Stimulated activated CD8-positive, alpha-beta memory T cell treated with anti-CD3 and anti-CD28 coated beads, Interleukin-4, amount 100 ng/mL, for 4 hours (primary cell): ENCODE data around the gene PFKFB3.

Experiments used
- DNase-seq, 2 donors: peaks; one replicate each; pipeline ENCODE4 v3.0.0-alpha.2; 2020; ENCODE audit warnings: low read depth in 2 of 2, low spot score in 1 of 2

The PFKFB3 gene

GRCh38 chr10:6219494-6219836 is 16.7 kb downstream of the PFKFB3 start:
- no peak for DNase-seq

DNA sequence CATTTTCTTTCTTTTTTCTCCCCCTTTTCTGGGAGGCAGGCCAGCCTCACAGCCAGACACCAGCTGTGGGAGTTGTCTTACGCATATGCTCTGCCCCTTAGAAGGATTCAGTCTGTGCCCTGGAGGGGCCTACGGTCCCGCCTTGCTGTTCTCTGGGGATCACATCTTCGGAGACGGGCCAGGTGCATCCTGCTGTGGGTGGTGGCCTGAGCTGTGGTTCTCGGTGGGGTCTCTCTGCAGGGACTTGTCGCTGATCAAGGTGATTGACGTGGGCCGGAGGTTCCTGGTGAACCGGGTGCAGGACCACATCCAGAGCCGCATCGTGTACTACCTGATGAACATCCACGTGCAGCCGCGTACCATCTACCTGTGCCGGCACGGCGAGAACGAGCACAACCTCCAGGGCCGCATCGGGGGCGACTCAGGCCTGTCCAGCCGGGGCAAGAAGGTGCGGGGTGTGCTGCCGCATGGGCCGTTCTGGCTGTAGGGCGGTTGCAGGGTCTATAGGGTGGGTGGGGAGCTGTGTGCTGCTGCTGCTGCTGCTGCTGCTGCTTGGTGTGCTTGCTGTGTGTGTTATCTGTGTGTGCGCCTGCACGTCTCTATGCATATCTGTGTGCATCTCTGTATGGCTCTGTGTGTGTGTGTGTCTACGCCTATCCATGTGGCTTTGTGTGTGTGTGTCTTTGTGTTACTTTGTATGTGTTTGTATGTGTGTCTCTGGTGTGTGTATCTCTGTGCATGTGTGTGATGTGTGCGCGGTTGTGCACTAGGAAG is 17.9 kb downstream of the PFKFB3 start:
- DNase-seq, result no peak

DNA sequence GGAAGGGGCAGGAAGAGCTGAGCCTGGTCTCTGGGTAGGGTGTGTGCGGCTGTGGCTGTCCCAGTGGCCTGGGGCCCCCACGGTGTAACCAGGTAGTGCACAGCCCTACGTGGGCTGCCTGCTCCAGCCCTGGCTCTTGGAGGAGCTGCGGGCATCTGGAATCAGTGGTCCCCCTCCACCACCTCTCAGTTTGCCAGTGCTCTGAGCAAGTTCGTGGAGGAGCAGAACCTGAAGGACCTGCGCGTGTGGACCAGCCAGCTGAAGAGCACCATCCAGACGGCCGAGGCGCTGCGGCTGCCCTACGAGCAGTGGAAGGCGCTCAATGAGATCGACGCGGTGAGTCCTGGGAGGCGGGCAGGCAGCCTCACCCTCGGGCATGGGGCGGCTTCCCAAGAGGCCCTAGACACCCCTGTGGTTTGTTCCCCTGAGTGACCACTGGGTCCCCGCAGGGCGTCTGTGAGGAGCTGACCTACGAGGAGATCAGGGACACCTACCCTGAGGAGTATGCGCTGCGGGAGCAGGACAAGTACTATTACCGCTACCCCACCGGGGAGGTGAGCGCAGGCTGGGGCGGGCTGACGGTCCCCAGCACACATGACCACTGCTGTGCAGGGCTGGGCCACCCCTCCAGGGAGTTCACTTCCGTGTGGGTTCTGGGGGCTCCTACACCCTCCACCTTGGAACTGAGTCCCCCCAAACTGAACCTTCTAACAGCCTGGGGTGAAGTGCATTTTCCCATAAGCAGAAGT is 18.6 kb downstream of the PFKFB3 start:
- no peak for DNase-seq

DNA sequence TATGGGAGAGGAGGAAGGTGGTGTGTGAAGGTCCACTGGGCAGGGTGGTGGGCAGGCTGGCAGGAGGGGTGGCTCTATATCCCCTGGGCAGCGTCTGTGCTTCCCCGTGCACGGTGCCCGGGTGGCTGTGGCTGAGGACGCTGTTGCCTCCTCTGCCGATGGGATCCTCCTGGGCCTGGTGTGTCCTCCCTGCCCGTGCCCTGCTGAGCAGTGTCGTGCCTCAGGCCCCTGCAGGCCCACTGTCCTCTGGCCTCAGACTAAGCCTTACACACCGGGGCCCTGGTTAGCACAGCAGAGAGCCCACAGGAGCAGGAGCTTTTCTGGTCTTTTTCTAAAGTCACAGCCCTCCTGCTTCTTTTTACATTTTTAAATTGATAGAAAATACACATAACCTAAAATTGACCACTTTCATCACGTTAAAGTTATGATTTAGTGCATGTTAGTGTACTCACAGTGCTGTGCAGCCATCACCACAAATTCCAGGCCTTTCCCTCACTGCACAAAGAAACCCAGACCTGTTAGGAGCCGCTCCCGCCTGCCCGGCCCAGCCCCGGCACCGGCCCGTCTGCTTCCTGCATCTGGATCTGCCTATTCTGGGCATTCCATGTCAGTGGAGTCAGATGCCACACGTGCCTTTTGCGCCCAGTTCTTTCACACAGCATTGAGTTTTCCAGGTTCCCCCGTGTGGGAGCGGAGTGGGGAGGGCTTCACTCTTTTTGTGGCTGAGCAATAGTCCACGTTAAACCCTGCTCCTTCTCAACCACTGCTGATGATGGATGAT is 19.4 kb downstream of the PFKFB3 start:
- DNase-seq, result no peak

DNA sequence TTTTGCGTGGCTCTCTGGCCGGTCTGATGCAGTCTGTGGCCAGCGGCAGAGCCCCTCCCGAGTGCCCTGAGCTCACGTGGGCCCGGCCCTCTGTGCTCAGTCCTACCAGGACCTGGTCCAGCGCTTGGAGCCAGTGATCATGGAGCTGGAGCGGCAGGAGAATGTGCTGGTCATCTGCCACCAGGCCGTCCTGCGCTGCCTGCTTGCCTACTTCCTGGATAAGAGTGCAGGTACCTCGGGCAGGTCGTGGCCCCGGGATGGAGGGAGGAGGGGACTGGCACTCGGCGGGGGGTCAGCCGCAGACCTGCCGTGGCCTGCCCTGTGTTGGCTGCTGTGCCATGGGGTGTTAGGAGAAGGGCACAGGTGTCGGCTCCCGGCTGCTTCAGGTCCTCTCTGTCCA is 20.0 kb downstream of the PFKFB3 start:
- DNase-seq, result no peak

- DNase-seq, result no peak
Measured at GRCh38 chr10:6223981-6224380, 21.2 kb downstream of the PFKFB3 start.

DNA sequence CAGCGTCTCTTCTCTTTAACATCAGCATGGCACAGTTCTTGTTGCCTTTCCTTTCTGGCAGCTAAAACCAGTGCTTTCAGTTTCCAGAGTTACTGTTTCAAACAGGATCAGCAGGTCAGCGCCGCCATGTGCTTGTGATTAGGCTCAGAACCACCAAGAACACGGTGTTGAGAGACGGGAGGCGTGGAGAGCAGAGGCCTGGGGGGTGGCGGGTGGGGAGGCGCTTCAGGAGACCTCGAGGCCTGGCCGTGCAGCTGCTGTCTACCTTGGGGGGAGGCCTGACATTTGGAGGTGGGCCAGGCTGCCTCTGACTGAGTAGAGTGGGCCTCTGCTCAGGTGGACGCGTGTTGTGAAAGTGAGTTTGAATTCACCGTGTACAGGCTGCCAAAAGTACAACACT is 22.0 kb downstream of the PFKFB3 start:
- DNase-seq, result no peak

GRCh38 chr10:6225263-6225814 is 22.6 kb downstream of the PFKFB3 start:
- DNase-seq, result no peak

DNA sequence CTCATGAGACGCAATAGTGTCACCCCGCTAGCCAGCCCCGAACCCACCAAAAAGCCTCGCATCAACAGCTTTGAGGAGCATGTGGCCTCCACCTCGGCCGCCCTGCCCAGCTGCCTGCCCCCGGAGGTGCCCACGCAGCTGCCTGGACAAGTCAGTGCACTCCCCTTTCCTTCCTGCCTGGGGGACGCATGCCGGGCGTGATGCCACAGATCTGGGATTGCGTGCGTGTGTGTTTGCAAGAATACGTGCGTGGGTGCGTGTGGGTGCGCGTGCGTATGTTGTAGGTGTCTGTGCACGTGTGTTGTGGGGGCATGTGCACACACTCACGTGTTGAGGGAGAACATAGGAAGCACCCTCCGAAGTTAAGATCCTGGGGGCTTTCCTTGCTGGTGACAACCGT is 23.5 kb downstream of the PFKFB3 start:
- no peak for DNase-seq

DNA sequence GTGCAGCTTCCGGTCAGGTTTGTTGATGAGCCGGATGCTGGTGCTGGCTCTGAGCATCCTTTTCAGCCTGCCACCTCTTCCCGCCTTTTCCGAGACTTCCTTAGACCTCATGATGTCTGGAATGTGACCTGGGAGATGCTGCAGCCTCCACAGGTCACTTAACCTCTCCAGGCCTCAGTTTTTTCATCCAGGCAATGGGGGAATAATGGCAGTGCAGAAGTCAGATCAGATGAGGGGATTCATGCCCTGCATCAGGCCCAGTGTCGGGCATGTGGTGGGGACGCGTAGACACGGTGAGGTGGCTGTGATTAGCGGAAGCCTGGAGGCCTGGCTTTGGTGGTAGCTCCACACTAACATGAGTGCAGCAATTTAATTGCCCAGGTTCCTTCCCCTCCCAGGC is 24.6 kb downstream of the PFKFB3 start:
- no peak for DNase-seq

DNA sequence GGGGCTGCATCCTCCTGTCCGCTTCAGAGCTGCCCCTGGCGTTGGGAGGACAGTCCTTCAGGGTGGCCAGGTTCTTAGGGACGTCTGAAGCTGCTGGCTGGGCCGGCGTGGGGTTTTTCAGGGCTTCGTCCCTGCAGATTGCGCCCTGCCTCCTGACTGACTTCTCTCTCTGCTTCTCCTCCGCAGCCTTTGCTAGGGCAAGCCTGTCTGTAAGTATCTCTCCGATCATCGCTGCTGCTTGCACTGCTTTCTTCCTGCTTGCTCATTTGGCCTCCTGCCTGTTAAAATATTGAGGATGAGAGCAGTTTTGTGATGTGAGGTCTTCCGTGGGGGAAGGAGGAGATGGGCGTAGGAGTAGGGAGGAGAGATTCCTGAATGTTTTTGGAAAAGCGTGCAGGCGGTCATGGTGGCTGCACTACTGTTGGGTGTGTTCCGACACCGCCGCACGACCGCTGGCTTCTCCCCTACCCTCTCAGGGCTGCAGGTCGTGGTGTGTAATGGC is 25.3 kb downstream of the PFKFB3 start:
- DNase-seq, result no peak

DNA sequence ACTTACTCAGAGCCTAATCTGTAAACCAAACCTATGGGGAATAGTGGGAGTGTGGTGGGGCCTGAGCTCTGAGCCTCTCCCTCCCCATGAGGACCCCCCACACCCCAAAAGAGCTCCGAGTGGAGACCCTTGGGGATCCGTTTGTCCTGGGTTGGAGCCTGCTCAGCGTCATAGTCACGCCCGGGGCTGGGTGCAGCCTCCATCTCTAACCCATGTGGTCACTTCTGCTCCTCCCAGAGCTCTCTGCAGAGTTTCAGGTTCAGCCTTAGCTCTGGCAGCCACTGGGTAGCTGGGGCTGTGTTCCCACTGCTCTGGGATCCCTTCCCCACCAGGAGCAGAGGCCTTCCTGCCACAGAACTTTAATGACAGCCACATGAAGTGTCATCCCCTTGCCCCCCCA is 25.9 kb downstream of the PFKFB3 start:
- no peak for DNase-seq

GRCh38 chr10:6229290-6229689 is 26.6 kb downstream of the PFKFB3 start:
- no peak for DNase-seq

DNA sequence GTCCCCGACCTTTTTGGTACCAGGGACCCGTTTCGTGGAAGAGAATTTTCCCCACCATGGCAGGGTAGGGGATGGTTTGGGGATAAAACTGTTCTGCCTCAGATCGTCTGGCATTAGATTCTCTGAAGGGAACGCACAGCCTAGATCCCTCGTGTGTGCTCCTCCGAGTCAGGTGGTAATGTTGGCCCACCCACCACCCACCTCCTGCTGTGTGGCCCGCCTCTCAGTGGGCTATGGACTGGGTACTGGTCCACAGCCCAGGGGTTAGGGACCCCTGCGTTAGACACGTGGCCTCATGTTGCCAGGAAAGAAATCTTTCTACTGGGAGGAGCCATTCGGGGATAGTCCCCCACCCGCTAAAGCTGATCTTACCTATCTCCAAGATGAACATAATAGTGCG is 27.0 kb downstream of the PFKFB3 start:
- DNase-seq, result no peak

DNA sequence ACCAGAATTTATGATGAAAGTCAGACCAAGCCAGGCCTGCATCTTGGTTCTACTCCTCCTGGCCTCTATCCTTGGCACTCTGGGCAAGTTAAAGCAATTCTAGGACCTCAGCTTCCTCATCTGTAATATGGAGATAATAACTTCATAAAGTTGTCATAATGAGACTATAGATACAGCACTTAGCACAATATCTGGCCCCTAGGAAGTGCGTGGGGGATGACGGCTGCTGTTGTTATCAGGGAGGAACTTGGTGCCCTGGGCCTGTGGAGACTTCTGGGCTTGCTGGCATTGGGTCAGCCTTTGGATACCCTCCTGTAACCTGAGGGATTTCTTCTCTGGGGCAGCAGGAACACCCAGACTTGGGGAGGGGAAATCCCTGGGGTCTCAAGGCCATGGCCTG is 27.6 kb downstream of the PFKFB3 start:
- no peak for DNase-seq

DNA sequence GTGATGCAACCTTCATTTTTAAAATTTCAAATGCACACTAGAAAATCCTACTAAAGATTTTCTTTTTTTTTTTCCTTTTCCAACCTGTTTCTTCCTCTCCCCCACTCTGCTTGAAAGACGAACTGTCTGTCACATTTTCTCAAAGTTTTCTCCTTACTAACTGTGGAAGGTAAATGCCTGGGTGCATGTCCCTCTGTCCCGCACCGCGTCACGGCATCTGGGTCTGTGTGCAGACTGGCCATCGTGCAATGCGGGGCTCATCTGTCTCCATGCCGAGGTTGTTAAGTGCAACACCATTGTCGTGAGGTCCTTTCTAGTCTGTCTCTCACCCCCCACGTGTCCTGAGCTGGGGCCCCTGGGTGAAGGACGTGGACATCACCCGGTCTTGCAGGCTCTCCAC is 28.4 kb downstream of the PFKFB3 start:
- DNase-seq, result no peak

- no peak for DNase-seq
Measured at GRCh38 chr10:6231730-6232129, 29.0 kb downstream of the PFKFB3 start.

GRCh38 chr10:6232225-6232807 is 29.6 kb downstream of the PFKFB3 start:
- DNase-seq, result no peak

GRCh38 chr10:6232846-6233724 is 30.4 kb downstream of the PFKFB3 start:
- DNase-seq, result no peak

GRCh38 chr10:6233725-6234277 is 31.1 kb downstream of the PFKFB3 start:
- DNase-seq, result no peak
